HG03066 (cell line): ENCODE results near the gene TIFAB.
"Not testable (repeated sequence)": the region's sequence is repeated elsewhere in the genome, so short reads cannot be mapped to it uniquely, and the experiment has no call there.

ENCODE experiments used
- ATAC-seq: cut with Tn5 transposase; IDR thresholded peaks from one replicate; pipeline ENCODE4 v1.9.1; 2021; ENCODE audit warnings: low read depth; ENCODE audit not compliant: unreplicated experiment

The TIFAB gene

DNA sequence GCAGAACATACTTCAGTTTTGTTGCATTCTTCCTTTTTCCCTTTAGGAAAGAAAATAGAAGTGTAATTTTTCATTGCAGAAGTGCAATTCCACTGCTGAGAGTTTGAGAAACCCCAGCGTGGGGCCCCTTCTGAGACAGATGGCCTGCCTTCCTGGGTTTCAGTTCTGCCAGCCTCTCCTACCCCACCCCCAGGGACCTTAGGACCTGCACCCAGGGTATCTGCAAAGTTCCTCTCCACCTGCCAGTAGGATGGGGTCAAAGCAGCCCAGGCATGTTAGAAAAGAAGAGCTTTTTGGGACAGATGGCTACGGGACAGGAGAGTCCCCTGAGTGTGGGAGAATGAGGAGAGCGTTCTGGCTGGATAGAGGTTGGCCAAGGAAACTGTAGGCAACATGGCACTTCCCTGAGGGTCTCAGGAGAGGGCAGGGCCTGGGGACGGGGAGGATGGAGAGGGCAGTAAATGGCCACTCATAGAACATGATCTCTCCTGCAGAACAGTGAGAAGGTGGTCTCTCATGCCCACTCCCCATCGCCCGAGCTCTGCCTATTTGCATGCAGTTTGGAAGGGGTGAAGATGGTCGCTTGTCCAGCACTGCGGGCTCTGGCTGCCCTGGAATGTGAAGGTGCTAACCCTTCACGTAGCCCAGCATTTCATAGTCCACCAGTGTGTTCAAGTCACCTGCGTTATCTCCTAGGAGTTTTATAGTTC, at the start of gene TIFAB:
TIFAB (minus strand) TSS at position 31 of the 710 bp plus-strand sequence. CDS start 2,412 bp downstream, outside the sequence.
- ATAC-seq: no peak

GRCh38 chr5:135498637-135498995, 46.5 kb upstream of the TIFAB start:
- no peak for ATAC-seq

- no peak for ATAC-seq
These were observed 46.0 kb upstream of the TIFAB start for GRCh38 chr5:135497971-135498636.

GRCh38 chr5:135495531-135495930, 43.4 kb upstream of the TIFAB start:
- not testable (repeated sequence) for ATAC-seq

DNA sequence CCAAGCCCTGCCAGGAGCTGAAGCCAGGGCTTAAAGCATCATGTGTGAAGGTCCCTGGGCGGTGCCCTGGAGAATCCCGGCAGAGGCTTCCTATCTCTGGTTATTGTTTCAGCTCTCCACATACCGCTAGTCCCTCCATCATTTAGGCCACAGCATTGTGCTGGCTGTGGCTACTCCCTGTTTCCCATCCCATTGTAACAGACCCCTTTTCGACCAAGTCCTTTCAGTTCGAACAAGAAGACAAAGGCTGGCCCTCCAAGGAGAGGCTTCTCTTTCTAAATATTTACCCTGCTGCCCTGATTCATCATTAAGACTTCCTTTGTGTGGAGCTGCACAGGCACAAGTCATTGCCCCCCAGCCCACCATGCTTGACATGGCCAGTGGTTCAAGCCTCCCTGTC, 42.0 kb upstream of the TIFAB start:
- ATAC-seq: no peak

DNA sequence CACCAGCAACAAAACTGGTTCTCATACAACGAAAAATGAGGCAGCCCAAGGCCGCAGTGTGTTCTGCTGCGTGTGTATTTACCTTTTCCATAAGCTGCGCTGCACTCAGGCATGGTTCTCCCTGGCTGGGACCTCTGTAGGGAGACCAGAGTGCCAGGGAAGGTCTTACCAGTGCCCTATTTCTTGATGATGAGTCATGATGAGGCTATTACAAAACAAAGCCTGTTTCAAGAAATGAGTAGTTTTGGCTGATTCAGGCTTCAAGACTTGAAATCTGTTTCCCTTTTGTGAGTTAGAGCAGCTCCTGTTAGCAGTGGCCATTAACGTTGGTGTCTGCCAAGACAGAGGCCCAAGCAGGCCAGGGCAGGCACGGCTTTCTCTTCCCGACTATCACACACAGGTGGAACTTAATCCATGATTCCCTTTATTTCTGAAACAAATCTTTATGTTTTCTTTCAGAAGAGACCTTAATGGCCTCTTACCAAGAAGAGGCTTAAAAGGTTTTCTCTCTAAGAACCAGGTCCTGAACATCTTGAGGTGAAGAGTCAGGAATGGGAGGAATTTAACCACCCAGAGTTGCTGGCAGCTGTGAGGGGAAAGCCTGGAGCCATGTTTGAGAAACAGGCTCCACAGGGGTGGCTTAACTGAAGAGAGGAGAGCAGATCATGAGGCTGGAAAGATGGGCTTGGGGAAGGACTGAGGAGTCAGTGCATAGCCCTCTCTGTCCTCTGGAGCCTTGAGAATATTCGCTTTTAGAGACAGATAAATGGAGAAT, 41.4 kb upstream of the TIFAB start:
- ATAC-seq: no peak

DNA sequence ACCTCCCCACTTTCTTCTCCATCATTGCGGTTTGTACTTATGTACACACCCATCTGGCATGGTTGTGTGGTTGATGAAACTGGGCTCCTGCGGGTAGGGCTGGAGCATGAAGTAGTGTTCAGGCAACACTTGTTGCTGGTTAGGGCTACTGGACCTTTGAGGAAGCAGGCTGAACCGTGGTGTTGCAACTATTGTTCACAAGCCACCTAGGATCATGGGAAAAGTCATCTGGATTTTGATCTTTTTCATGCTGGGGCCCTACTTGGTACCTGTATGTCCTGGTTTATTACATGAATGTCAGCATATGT, 40.1 kb upstream of the TIFAB start:
- ATAC-seq: no peak

DNA sequence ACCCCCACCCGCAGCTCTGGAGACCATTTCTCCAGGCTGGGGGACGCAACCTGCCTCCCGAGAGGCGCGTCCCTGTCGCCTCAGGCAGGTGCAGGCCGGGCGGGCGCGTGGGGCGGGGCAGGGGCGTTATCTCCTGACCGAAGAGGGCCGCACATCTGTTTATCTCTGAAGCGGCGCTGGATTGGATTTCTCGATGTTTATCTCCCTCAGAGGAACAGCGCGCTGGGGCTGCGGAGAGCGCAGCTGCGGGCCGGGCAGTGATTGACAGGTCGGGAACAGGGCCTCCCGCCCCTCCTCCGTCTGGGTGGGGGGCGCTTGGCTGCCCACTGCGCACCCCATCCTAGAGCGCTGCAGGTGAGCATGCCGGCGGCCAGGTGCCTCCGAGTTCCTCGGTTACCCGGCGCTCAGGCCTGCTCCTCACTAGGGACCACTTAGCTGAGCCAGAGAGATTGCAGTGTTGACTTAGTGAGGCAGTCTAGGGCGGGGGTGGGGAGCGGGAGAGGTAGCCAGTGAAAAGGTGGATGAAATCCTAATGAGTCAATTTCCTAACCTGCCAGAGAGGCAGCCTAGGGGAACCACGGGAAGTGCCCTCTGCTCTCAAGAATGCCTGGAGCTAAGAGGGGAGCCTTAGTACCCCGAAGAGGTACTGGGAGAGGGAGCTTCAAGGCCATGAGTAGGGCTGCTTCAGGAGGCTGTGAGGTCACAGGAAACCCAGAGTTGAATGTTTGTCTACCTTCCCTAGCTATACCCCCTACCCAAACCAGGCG, 39.6 kb upstream of the TIFAB start:
- no peak for ATAC-seq

- ATAC-seq: no peak
These were observed 38.9 kb upstream of the TIFAB start for GRCh38 chr5:135491038-135491551.

DNA sequence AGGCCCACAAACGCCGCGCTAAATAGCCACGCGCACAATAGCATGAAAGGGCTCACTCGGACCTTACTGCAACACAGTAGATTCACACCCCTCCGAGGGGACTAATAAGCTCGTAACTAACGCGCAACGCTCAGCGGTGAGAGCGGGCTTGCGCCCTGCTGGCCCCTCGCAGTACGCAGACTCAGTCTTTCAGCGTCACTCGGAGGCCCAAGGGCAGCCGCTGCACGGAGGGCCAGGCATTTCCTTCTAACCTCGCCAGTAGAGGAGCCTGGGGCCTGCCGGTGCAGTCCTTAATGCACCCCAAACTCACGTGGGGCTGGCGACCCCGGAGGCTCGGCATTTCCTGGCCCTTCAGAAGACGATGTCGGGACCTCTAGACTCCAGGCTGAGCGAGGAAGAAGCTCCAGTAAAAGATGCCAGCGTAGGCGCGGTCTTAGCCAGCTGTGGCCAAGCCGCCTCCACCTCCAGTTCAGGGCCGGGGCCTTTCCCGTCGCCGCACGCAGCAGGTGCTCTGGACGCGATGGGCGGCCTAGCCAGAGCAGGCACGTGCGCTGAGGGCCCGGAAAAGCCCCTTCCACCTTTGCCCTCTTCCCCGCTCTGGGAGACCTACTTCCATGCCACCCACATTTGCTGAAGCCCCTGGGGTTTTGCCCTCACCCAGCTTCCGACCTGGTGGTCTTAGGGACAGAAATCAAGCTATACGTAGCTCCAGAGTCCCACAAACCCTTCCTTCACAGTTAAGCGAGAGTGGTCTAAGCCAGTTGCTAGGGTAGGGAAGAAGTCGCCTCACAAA, 38.3 kb upstream of the TIFAB start:
- no peak for ATAC-seq

DNA sequence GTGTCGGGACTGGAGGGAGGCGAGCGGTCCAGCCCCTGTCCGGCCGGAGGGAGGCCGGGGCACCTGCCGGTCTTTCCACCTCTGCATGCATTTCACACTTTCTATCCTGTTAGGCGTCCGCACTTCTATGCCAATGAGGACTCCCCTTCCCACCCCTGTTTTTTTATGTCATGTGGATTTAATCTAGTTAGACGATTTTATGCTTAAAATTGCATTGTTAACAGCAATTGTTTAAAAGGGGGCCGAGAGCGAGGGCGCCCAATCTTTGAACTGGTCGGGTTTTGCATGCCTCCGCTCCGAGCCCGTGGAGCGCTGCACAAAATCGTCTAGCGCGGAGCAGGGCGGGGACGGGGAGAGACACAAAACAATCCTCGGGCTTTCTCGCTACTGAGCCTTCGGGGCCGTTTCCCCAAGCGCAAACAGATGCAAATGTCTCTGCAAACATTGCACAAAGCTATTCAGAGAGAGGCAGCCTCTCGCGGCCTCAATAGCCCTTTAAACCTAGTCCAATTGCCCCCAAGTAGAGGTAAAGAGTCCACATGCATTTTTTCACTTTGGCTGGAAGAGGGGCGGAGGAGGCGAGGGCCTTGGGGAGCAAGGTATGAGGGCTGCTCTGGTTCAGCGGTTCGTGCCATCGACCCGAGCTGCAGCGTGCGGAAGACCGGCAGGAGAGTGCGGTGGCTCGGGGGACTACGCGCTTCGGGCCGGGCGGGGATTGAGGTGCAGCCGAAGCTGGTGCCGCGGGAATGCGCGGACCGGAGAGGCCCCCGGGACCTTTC, 37.5 kb upstream of the TIFAB start:
- no peak for ATAC-seq

DNA sequence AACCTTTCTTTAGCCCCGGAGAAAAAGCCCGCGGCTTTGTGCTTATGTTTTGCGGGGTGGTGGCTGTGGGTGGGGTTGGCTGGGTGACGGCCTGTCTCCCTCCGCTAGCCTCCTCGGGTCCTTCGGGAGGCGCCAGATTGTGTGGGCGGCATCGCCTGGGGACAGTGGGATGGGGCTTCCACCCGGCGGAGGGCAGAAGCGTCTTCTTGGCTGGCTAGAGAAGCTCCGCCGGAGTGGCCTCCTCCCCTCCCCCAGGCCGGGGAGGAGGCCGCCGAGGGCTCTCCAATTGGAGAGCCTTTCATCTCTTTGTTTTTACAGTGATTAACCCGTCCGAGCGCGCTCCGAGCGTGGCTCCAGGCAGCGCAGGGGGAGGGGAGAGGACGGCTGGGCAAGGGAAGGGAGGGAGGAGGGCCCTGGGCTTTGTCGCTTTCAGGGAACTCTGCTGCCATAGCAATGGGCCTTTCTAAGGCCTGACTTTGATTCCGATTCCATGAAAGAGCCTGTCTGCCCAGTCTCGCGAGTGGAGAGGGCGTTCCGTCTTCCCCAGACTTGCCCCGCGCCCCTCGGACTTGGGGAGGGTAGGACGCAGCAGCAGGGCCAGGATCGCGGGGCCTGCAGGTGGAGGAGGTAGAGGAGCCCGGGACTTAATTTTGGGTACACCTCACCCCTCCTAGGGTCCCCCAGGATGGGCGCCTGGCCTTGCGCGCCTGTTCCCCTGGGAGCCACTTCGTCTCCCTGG, 36.7 kb upstream of the TIFAB start:
- no peak for ATAC-seq

- no peak for ATAC-seq
These were observed 35.8 kb upstream of the TIFAB start for GRCh38 chr5:135487839-135488514.

GRCh38 chr5:135487037-135487395, 34.9 kb upstream of the TIFAB start:
- ATAC-seq: no peak

DNA sequence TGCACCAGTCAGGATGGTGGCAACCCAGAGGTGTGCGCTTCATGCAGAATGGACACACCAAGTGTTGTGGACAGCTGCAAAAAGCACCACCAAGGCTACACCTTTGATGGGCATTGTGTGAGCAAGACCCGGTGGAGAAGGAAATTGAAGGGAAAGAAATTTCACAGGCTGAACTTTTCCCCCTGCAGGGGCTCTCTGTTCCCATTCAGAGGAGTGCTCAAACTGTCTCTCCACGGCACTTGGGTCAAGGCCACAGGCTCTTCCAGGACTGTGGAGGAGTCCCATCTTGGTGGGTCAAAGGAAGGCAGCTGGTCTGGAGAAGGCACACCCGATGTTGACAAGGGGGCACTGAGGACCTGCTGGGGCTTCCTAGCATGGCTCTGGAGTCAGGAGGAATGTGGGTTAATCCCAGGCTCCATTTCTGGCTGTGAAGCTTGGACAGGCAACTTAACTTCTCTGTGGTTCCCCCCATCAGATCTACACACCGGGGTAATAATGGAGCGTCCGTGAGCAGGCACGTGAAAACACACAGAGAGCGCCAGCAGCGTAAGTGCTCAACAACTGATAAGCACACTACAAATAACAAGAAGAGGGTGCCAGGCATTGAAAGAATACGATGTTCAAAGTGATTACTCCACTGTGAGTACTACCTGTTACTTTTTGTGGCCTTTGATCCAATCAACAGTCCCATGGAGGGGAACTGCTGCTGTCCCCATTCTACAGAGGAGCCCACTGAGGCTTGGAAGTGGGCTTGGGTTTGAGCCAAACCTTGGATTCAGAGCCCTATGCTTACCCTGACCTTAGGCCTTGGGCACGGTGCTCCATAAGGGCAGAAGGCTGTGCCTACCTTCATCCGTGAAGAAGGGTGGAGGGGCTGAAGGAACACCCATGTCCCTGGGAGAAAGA, 34.2 kb upstream of the TIFAB start:
- ATAC-seq: no peak

GRCh38 chr5:135484674-135485086, 32.5 kb upstream of the TIFAB start:
- ATAC-seq: no peak

DNA sequence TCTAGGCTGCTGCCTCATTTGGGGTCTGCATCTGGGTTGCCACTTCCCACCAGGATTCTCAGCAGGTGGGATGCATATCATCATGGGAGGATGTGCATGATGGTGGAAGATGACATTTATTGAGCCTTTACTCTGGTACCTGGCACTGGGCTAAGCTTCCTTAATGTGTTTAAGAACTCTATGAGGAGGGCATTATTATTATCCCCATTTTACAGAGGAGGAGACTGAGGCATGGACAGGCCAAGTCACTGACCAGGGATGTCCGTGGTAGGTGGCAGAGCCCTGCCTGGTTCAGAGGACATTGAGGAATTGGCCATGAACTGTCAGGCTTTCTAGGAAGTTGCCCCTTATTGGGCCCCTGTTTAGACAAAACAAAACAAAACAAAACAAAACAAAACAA, 31.1 kb upstream of the TIFAB start:
- ATAC-seq: no peak
